ENCODE results near the gene FBXL17.

- TF ChIP-seq POLR2A (IDR thresholded peaks at IDR 0.05; ENCODE audit: low read length) (no peak), CHD2 (IDR thresholded peaks at IDR 0.05; ENCODE audit: low read length, partially characterized antibody) (no peak), CHD4 (IDR thresholded peaks at IDR 0.05; ENCODE audit: borderline replicate concordance) (no peak), REST (IDR thresholded peaks at IDR 0.05) (no peak), RCOR1 (IDR thresholded peaks at IDR 0.05; ENCODE audit: low read depth, low read length) (no peak), PBX3 (IDR thresholded peaks at IDR 0.05) (no peak), RAD21 (conservative IDR thresholded peaks at IDR 0.05 in 1 of 2, IDR thresholded peaks at IDR 0.05 in 1 of 2) (peak; percentile 41 to 57; a peak in 4 of 5 replicates), HMGXB4 (CRISPR knock-in tag; IDR thresholded peaks at IDR 0.05; ENCODE audit: borderline replicate concordance) (no peak)
- TF ChIP-seq, protein P1, sequence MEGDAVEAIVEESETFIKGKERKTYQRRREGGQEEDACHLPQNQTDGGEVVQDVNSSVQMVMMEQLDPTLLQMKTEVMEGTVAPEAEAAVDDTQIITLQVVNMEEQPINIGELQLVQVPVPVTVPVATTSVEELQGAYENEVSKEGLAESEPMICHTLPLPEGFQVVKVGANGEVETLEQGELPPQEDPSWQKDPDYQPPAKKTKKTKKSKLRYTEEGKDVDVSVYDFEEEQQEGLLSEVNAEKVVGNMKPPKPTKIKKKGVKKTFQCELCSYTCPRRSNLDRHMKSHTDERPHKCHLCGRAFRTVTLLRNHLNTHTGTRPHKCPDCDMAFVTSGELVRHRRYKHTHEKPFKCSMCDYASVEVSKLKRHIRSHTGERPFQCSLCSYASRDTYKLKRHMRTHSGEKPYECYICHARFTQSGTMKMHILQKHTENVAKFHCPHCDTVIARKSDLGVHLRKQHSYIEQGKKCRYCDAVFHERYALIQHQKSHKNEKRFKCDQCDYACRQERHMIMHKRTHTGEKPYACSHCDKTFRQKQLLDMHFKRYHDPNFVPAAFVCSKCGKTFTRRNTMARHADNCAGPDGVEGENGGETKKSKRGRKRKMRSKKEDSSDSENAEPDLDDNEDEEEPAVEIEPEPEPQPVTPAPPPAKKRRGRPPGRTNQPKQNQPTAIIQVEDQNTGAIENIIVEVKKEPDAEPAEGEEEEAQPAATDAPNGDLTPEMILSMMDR (IDR thresholded peaks at IDR 0.05), result peak; percentile 51
These were observed 233.2 kb downstream of the FBXL17 start for GRCh38 chr5:108148715-108149139.

Data from A549 (cell line).